ENCODE data around the gene KCP.
"Not testable (repeated sequence)": the region's sequence is repeated elsewhere in the genome, so short reads cannot be mapped to it uniquely, and the experiment has no call there.

KCP gene

GRCh38 chr7:128945668-128946366 lies 35.3 kb upstream of the KCP start:
- no peak overlapping the region for H3K4me3 ChIP-seq (replicated peaks; ENCODE audit: low read depth, low read length)
- DNase-seq (ENCODE audit: extremely low read depth, insufficient read length), result no peak
- H3K36me3 ChIP-seq (ENCODE audit: control insufficient read depth, insufficient read depth, low read length), result peaks cover 49% of the 10 kb centered on the region
- TF ChIP-seq, protein P1, sequence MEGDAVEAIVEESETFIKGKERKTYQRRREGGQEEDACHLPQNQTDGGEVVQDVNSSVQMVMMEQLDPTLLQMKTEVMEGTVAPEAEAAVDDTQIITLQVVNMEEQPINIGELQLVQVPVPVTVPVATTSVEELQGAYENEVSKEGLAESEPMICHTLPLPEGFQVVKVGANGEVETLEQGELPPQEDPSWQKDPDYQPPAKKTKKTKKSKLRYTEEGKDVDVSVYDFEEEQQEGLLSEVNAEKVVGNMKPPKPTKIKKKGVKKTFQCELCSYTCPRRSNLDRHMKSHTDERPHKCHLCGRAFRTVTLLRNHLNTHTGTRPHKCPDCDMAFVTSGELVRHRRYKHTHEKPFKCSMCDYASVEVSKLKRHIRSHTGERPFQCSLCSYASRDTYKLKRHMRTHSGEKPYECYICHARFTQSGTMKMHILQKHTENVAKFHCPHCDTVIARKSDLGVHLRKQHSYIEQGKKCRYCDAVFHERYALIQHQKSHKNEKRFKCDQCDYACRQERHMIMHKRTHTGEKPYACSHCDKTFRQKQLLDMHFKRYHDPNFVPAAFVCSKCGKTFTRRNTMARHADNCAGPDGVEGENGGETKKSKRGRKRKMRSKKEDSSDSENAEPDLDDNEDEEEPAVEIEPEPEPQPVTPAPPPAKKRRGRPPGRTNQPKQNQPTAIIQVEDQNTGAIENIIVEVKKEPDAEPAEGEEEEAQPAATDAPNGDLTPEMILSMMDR (IDR thresholded peaks at IDR 0.05; ENCODE audit: insufficient read depth, low read length, poor library complexity, severe bottlenecking), result no peak
- no peaks in the 10 kb centered on the region for H3K27me3 ChIP-seq (replicated peaks; ENCODE audit: control insufficient read depth, insufficient read depth, low read length)

- H3K36me3 ChIP-seq (ENCODE audit: control insufficient read depth, insufficient read depth, low read length), result peaks cover 47% of the 10 kb centered on the region
- no peak for DNase-seq (ENCODE audit: extremely low read depth, insufficient read length)
- no peak overlapping the region for H3K4me3 ChIP-seq (replicated peaks; ENCODE audit: low read depth, low read length)
Measured at GRCh38 chr7:128944487-128945236, 34.2 kb upstream of the KCP start.

GRCh38 chr7:128943251-128943650 lies 32.7 kb upstream of the KCP start:
- H3K27me3 ChIP-seq (replicated peaks; ENCODE audit: control insufficient read depth, insufficient read depth, low read length); DNase-seq (ENCODE audit: extremely low read depth, insufficient read length); H3K4me3 ChIP-seq (replicated peaks; ENCODE audit: low read depth, low read length): not testable (repeated sequence)
- H3K36me3 ChIP-seq (ENCODE audit: control insufficient read depth, insufficient read depth, low read length), result peaks cover 36% of the 10 kb centered on the region

More at GRCh38 chr7:128944487-128945236, 34.2 kb upstream of the KCP start:
- no peaks in the 10 kb centered on the region for H3K27me3 ChIP-seq (replicated peaks; ENCODE audit: control insufficient read depth, insufficient read depth, low read length)
- TF ChIP-seq, protein P1 (IDR thresholded peaks at IDR 0.05; ENCODE audit: insufficient read depth, low read length, poor library complexity, severe bottlenecking), result no peak

DNA sequence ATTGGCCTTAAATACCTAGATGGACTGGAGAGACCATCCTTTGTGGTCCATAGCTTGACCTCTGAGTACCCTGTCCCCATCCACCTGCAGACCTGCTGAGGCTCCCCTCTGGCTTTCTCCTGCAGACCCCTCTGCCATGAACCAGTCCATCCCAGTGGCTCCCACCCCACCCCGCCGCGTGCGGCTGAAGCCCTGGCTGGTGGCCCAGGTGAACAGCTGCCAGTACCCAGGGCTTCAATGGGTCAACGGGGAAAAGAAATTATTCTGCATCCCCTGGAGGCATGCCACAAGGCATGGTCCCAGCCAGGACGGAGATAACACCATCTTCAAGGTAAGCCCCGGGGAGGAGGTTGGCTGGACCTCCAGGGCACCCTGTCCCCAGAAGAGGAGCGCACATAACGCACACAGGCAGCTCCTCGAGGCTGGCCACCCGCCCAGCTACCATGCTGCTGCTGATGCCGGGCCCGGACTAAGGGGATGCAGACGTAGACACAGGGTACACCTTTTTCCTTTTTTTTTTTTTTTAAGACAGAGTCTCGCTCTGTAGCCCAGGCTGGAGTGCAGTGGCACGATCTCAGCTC lies 31.5 kb upstream of the KCP start:
- no peak for DNase-seq (ENCODE audit: extremely low read depth, insufficient read length)
- H3K27me3 ChIP-seq (replicated peaks; ENCODE audit: control insufficient read depth, insufficient read depth, low read length), result no peaks in the 10 kb centered on the region
- TF ChIP-seq, protein P1 (IDR thresholded peaks at IDR 0.05; ENCODE audit: insufficient read depth, low read length, poor library complexity, severe bottlenecking), result no peak
- peaks cover 27% of the 10 kb centered on the region for H3K36me3 ChIP-seq (ENCODE audit: control insufficient read depth, insufficient read depth, low read length)
- H3K4me3 ChIP-seq (replicated peaks; ENCODE audit: low read depth, low read length), result peak overlapping the region; percentile 90

DNA sequence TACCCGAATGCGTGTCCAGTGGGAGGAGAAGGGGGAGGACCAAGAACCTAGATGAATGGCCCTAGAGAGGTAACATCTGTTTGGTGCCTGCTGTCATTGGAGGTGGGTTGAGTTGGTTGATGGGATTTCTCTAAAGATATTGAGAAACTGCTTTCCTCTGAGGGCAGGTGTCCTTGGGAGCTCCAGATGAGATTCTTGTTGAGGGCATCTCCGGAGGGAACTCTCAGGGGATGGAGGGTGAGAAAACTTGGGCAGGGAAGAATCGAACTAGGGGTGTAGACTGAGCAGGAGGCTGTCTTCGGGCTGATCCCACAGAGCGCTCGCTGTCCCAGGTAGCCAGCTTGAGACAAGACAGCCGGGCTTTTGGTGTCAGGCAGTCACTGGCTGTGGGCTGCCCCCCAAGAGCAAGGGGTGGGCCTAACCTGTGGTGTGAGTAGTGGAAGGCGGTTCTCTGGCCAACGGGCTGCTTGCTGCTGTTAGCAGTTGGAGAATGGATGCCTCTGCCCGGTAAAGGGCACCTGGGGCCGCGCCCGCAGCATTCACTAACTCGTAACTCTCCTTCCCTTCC lies 30.9 kb upstream of the KCP start:
- TF ChIP-seq, protein P1 (IDR thresholded peaks at IDR 0.05; ENCODE audit: insufficient read depth, low read length, poor library complexity, severe bottlenecking), result no peak
- peaks cover 20% of the 10 kb centered on the region for H3K36me3 ChIP-seq (ENCODE audit: control insufficient read depth, insufficient read depth, low read length)
- H3K27me3 ChIP-seq (replicated peaks; ENCODE audit: control insufficient read depth, insufficient read depth, low read length), result no peaks in the 10 kb centered on the region
- DNase-seq (ENCODE audit: extremely low read depth, insufficient read length), result no peak
- peak overlapping the region; percentile 90 for H3K4me3 ChIP-seq (replicated peaks; ENCODE audit: low read depth, low read length)
